CD14-positive monocyte (primary cell): ENCODE results near the gene PLEKHM3. TPM values are rescaled to one million over a fixed set of nuclear protein-coding genes. Genes with fewer than 3 reads are reported as not detected.

Experiments used
- DNase-seq, 3 donors: peaks; one replicate each; pipeline ENCODE4 v3.0.0-alpha.2; 2011 to 2022
- H2AFZ ChIP-seq: 2 replicates; pipeline ENCODE4 v1.6.0; 2012; ENCODE audit warnings: mild to moderate bottlenecking, low read depth, low read length, inconsistent platforms; ENCODE audit not compliant: insufficient read depth, poor library complexity, severe bottlenecking
- H3K27ac ChIP-seq, 2 donors: 1 replicate in 1 of 2; 2 replicates in 1 of 2; pipeline ENCODE4 v1.5.1; 2012 to 2013; ENCODE audit warnings: low read length in 2 of 2, control low read depth in 1 of 2, inconsistent platforms in 1 of 2, low read depth in 1 of 2, mild to moderate bottlenecking in 1 of 2
- H3K27me3 ChIP-seq, 2 donors: one replicate each; pipeline versions ENCODE4 v1.6.0 to v1.6.1; 2011 to 2013; ENCODE audit warnings: low read length in 2 of 2; ENCODE audit not compliant: control insufficient read depth in 2 of 2, insufficient read depth in 2 of 2
- H3K36me3 ChIP-seq, 2 donors: replicated peaks in 1 of 2; 1 replicate in 1 of 2; 2 replicates in 1 of 2; pipeline versions ENCODE4 v1.5.1 to v1.6.1; 2012 to 2013; ENCODE audit warnings: low read length in 2 of 2, control low read depth in 1 of 2, inconsistent platforms in 1 of 2, mild to moderate bottlenecking in 1 of 2; ENCODE audit not compliant: insufficient read depth in 2 of 2, control insufficient read depth in 1 of 2
- H3K4me1 ChIP-seq, 2 donors: 1 replicate in 1 of 2; 2 replicates in 1 of 2; pipeline versions ENCODE4 v1.5.1 to v1.6.1; 2012 to 2013; ENCODE audit warnings: low read length in 2 of 2, control low read depth in 1 of 2, inconsistent platforms in 1 of 2, mild to moderate bottlenecking in 1 of 2, moderate library complexity in 1 of 2; ENCODE audit not compliant: insufficient read depth in 2 of 2, control insufficient read depth in 1 of 2
- H3K4me2 ChIP-seq: replicated peaks from 2 replicates; pipeline ENCODE3; 2012; ENCODE audit warnings: low read length, moderate library complexity, mild to moderate bottlenecking; ENCODE audit not compliant: poor library complexity, severe bottlenecking; ENCODE audit errors: extremely low read depth
- H3K4me3 ChIP-seq, 3 experiments: fragments of 200-600 bp in 1 of 3; sonication (generic) in 1 of 3; replicated peaks in 1 of 3; 1 replicate in 2 of 3; 2 replicates in 1 of 3; pipeline ENCODE4 v1.5.1; 2011 to 2013; ENCODE audit warnings: low read length in 3 of 3, mild to moderate bottlenecking in 3 of 3, control low read depth in 2 of 3, low read depth in 2 of 3, inconsistent platforms in 1 of 3, moderate library complexity in 1 of 3
- H3K79me2 ChIP-seq: 2 replicates; pipeline ENCODE4 v1.6.0; 2012; ENCODE audit warnings: mild to moderate bottlenecking, control low read depth, inconsistent platforms, low read length, moderate library complexity; ENCODE audit not compliant: insufficient read depth
- H3K9ac ChIP-seq: 2 replicates; pipeline ENCODE4 v1.6.0; 2017; ENCODE audit warnings: low read length, mild to moderate bottlenecking; ENCODE audit not compliant: insufficient read depth, poor library complexity, severe bottlenecking
- H3K9me3 ChIP-seq, 2 donors: replicated peaks in 1 of 2; 1 replicate in 1 of 2; 2 replicates in 1 of 2; pipeline versions ENCODE4 v1.5.1 to v1.6.1; 2012 to 2013; ENCODE audit warnings: low read length in 2 of 2, control low read depth in 1 of 2; ENCODE audit not compliant: control insufficient read depth in 1 of 2, insufficient read depth in 1 of 2
- H4K20me1 ChIP-seq: 2 replicates; pipeline ENCODE4 v1.6.0; 2012; ENCODE audit warnings: mild to moderate bottlenecking, low read length, control low read depth, moderate library complexity; ENCODE audit not compliant: insufficient read depth
- H3K27ac Mint-ChIP-seq, 7 donors: one replicate each; pipeline ENCODE4 v1.8.0; 2020; ENCODE audit warnings: mild to moderate bottlenecking in 7 of 7, mixed read lengths in 7 of 7, moderate library complexity in 6 of 7, inconsistent platforms in 2 of 7
- H3K27me3 Mint-ChIP-seq, 3 donors: one replicate each; pipeline ENCODE4 v1.8.0; 2021 to 2022; ENCODE audit warnings: low read depth in 3 of 3, mild to moderate bottlenecking in 3 of 3, mixed read lengths in 3 of 3, moderate library complexity in 3 of 3, inconsistent platforms in 1 of 3
- H3K36me3 Mint-ChIP-seq, 2 donors: one replicate each; pipeline ENCODE4 v1.8.0; 2020; ENCODE audit warnings: mixed read lengths in 2 of 2, inconsistent platforms in 1 of 2, mild to moderate bottlenecking in 1 of 2
- H3K4me1 Mint-ChIP-seq: one replicate; pipeline ENCODE4 v1.8.0; 2020; ENCODE audit warnings: mild to moderate bottlenecking, mixed read lengths
- H3K4me3 Mint-ChIP-seq, 2 donors: one replicate each; pipeline ENCODE4 v1.8.0; 2020; ENCODE audit warnings: mild to moderate bottlenecking in 2 of 2, mixed read lengths in 2 of 2, moderate library complexity in 1 of 2
- H3K9me3 Mint-ChIP-seq, 7 donors: one replicate each; pipeline ENCODE4 v1.8.0; 2020 to 2022; ENCODE audit warnings: mixed read lengths in 7 of 7, mild to moderate bottlenecking in 6 of 7, moderate library complexity in 6 of 7, inconsistent platforms in 2 of 7
- whole genome bisulfite sequencing: methylation state at CpG from one replicate; pipeline ENCODE4 v1.1.5; 2013; ENCODE audit warnings: missing lambda C conversion rate; ENCODE audit not compliant: insufficient coverage; 5-methylcytosine and 5-hydroxymethylcytosine counted together
- intact Hi-C, 2 donors: fragments of 100-400 bp; cut with micrococcal nuclease; formaldehyde crosslinking; loops; one replicate each; pipeline versions ENCODE4 v1.15.0 to v1.15.1; 2023
- polyA plus RNA-seq, 3 donors: library from polyadenylated mRNA; depleted of rRNA in 1 of 3; unstranded in 2 of 3; stranded (reverse) in 1 of 3; fragments of 300-500 nt in 2 of 3; fragments of >200 nt in 1 of 3; fragmentation: Illumina TruSeq in 2 of 3; gene quantifications; 1 replicate in 2 of 3; 2 replicates in 1 of 3; pipeline ENCODE4 v1.2.3, GENCODE V29; 2012 to 2021
- TF ChIP-seq, protein P1 (sequence below): fragments of 200-600 bp; IDR thresholded peaks from one replicate; pipeline ENCODE4 v1.8.0; 2022; ENCODE audit warnings: antibody characterized with exemption, mild to moderate bottlenecking

The PLEKHM3 gene
- polyA plus RNA-seq, 3 donors, result 3.0 to 8.0 (median 3.0) TPM

GRCh38 chr2:207868855-207869596 is 156.3 kb downstream of the PLEKHM3 start:
- Mint-ChIP-seq H3K4me1 (peaks cover 31% of the 10 kb centered on the region), H3K36me3 (peaks cover 8 to 11% of the 10 kb centered on the region in 2 donors), H3K27ac (peak overlapping the region in 1 of 7 donors; percentile 26), H3K9me3 (no peaks in the 10 kb centered on the region), H3K4me3 (no peak overlapping the region), H3K27me3 (no peaks in the 10 kb centered on the region)
- no peaks in the 10 kb centered on the region for H3K79me2 ChIP-seq
- H3K4me3 ChIP-seq, result no peak overlapping the region
- DNase-seq, result no peak
- intact Hi-C loops, result no loop called here
- no peak overlapping the region for H3K4me2 ChIP-seq
- no peaks in the 10 kb centered on the region for H3K27me3 ChIP-seq
- WGBS, result no CpG with 5 or more reads among the region's 5 CpGs
- no peak overlapping the region for H3K9ac ChIP-seq
- no peaks in the 10 kb centered on the region for H3K9me3 ChIP-seq
- peak overlapping the region in 1 of 2 donors; percentile 33 for H3K27ac ChIP-seq
- H2AFZ ChIP-seq, result no peak overlapping the region
- TF ChIP-seq, protein P1, sequence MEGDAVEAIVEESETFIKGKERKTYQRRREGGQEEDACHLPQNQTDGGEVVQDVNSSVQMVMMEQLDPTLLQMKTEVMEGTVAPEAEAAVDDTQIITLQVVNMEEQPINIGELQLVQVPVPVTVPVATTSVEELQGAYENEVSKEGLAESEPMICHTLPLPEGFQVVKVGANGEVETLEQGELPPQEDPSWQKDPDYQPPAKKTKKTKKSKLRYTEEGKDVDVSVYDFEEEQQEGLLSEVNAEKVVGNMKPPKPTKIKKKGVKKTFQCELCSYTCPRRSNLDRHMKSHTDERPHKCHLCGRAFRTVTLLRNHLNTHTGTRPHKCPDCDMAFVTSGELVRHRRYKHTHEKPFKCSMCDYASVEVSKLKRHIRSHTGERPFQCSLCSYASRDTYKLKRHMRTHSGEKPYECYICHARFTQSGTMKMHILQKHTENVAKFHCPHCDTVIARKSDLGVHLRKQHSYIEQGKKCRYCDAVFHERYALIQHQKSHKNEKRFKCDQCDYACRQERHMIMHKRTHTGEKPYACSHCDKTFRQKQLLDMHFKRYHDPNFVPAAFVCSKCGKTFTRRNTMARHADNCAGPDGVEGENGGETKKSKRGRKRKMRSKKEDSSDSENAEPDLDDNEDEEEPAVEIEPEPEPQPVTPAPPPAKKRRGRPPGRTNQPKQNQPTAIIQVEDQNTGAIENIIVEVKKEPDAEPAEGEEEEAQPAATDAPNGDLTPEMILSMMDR, result no peak
- peaks cover 21 to 26% of the 10 kb centered on the region in 2 donors for H3K4me1 ChIP-seq
- H3K36me3 ChIP-seq, result no peaks in the 10 kb centered on the region
- no peaks in the 10 kb centered on the region for H4K20me1 ChIP-seq

GRCh38 chr2:207867905-207868304 is 157.4 kb downstream of the PLEKHM3 start:
- TF ChIP-seq, protein P1, result no peak
- H2AFZ ChIP-seq, result no peak overlapping the region
- H4K20me1 ChIP-seq, result no peaks in the 10 kb centered on the region
- no peak overlapping the region for H3K9ac ChIP-seq
- intact Hi-C loops, result no loop called here
- WGBS, result no CpG with 5 or more reads among the region's 1 CpG
- no peak overlapping the region for H3K4me3 ChIP-seq
- no peaks in the 10 kb centered on the region for H3K36me3 ChIP-seq
- Mint-ChIP-seq H3K9me3 (no peaks in the 10 kb centered on the region), H3K4me3 (no peak overlapping the region), H3K36me3 (peaks cover 11% of the 10 kb centered on the region in 2 donors), H3K4me1 (peaks cover 22% of the 10 kb centered on the region), H3K27me3 (no peaks in the 10 kb centered on the region), H3K27ac (no peak overlapping the region)
- no peak for DNase-seq
- H3K79me2 ChIP-seq, result no peaks in the 10 kb centered on the region
- no peaks in the 10 kb centered on the region for H3K27me3 ChIP-seq
- peaks cover 15 to 18% of the 10 kb centered on the region in 2 donors for H3K4me1 ChIP-seq
- H3K4me2 ChIP-seq, result no peak overlapping the region
- H3K27ac ChIP-seq, result no peak overlapping the region
- H3K9me3 ChIP-seq, result no peaks in the 10 kb centered on the region
